ENCODE data around the gene SPC25. TPM values are rescaled to one million over a fixed set of nuclear protein-coding genes. Genes with fewer than 3 reads are reported as not detected.

Gene SPC25
- total and polyA plus RNA-seq, 2 of the 13 experiments (the other 11 are each of a cell fraction or from before 2014, with no cell fraction given): 11.3 to 26.5 TPM

GRCh38 chr2:168890006-168890782, at the start of gene SPC25 (continued):
- peak; percentile 60; the same call in 1 of the 2 replicates for TF ChIP-seq ZNF205 (CRISPR knock-in tag; IDR thresholded peaks at IDR 0.05)
- peak; percentile 83; the same call in 1 of the 2 replicates for TF ChIP-seq AHR (CRISPR knock-in tag; IDR thresholded peaks at IDR 0.05)
- TF ChIP-seq CENPX (CRISPR knock-in tag; IDR thresholded peaks at IDR 0.05): no peak
- TF ChIP-seq ZNF546 (CRISPR knock-in tag; conservative IDR thresholded peaks at IDR 0.05): no peak
- no peak for TF ChIP-seq HOXA9 (CRISPR knock-in tag; IDR thresholded peaks at IDR 0.05; ENCODE audit: borderline replicate concordance)
- TF ChIP-seq KDM1A (CRISPR knock-in tag; IDR thresholded peaks at IDR 0.05): no peak
- TF ChIP-seq SIX4 (CRISPR knock-in tag; IDR thresholded peaks at IDR 0.05): no peak
- TF ChIP-seq ZNF572 (CRISPR knock-in tag; IDR thresholded peaks at IDR 0.05): no peak
- TF ChIP-seq TRIM22 (IDR thresholded peaks at IDR 0.05): no peak
- no peak for TF ChIP-seq RFX1 (IDR thresholded peaks at IDR 0.05)
- TF ChIP-seq FOXA1 (IDR thresholded peaks at IDR 0.05): no peak
- TF ChIP-seq FOXA1 (CRISPR knock-in tag; IDR thresholded peaks at IDR 0.05): no peak
- no peak for TF ChIP-seq HDAC6 (IDR thresholded peaks at IDR 0.05; ENCODE audit: low read depth, low read length)
- no peak for TF ChIP-seq STAG1 (CRISPR knock-in tag; IDR thresholded peaks at IDR 0.05)
- TF ChIP-seq NBN (conservative IDR thresholded peaks at IDR 0.05): no peak
- TF ChIP-seq ZNF589 (CRISPR knock-in tag; conservative IDR thresholded peaks at IDR 0.05): no peak
- TF ChIP-seq U2AF2 (IDR thresholded peaks at IDR 0.05; ENCODE audit: low read depth, low read length): no peak
- TF ChIP-seq ZNF33A (CRISPR knock-in tag; IDR thresholded peaks at IDR 0.05; ENCODE audit: borderline replicate concordance): no peak
- no peak; the same call in none of the 2 replicates for TF ChIP-seq ZBTB7B (CRISPR knock-in tag; IDR thresholded peaks at IDR 0.05)
- no peak for TF ChIP-seq BATF2 (CRISPR knock-in tag; IDR thresholded peaks at IDR 0.05)
- peak; percentile 53; the same call in 1 of the 2 replicates for TF ChIP-seq PRDM10 (CRISPR knock-in tag; IDR thresholded peaks at IDR 0.05; ENCODE audit: low read depth)
- 0 out of 2 replicates have a peak, but pooled peaks have one; percentile 26 for TF ChIP-seq RXRB (CRISPR knock-in tag; IDR thresholded peaks at IDR 0.05; ENCODE audit: borderline replicate concordance)
- no peak for TF ChIP-seq RNF219 (CRISPR knock-in tag; IDR thresholded peaks at IDR 0.05)

Measured in HepG2 (cell line).